Measurements from ENCODE around the gene ROR2.
A peak's percentile ranks its signal among the peaks of the same experiment; 100 is the strongest.

Gene ROR2

DNA sequence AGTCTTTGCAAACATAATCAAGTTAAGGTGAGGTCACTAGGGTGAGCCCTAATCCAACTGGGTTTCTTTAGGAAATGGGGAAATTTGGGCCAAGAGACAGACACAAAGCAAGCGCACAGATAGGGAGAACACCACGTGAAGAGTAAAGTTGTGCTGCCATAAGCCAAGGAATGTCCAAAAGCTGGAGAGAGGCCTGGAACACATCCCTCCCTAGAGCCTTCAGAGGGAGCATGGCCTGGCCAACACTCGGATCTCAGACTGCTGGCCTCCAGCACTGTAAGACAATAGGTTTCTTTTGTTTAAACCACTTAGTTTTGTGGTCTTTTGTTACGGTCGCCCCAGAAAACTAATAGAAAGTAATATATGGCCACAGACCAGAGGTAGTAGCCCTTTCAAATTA is 8.1 kb upstream of the ROR2 start:
- no peak for TF ChIP-seq CTCF (IDR thresholded peaks at IDR 0.05)

- peak; percentile 81 for TF ChIP-seq CTCF (IDR thresholded peaks at IDR 0.05)
Measured at GRCh38 chr9:91954841-91955471, 4.9 kb upstream of the ROR2 start.

GRCh38 chr9:91953718-91954117 is 3.7 kb upstream of the ROR2 start:
- no peak for TF ChIP-seq CTCF (IDR thresholded peaks at IDR 0.05)

GRCh38 chr9:91951944-91952520 is 2.0 kb upstream of the ROR2 start:
- TF ChIP-seq CTCF (IDR thresholded peaks at IDR 0.05): no peak

DNA sequence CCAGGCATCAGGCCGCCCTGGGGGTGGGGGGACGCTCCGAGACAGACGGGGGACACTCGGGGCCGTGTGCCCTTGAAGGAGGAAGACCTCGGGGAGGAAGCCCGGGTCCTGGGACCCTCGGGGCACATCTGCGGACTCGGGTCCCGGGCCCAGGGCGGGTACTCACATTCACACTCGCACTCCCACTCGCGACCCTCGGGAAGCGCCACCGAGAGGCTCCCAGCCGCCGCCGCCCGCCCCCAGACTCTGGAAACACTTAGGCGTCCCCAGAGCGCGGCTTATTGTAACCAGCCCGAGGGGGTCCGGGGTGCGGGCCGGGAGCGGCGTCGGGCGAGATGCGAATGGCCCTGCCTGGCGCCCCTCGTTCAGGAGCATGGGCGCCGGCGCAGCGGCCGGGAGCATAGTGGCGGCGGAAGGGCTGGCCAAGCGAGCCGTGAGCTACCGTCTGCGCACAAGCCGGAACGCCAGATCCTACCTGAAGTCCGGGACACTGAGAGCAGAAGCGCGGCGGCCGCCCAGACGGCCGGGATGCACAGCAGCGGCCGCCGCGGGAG is 559 bp downstream of the ROR2 start:
- TF ChIP-seq CTCF (IDR thresholded peaks at IDR 0.05): no peak

DNA sequence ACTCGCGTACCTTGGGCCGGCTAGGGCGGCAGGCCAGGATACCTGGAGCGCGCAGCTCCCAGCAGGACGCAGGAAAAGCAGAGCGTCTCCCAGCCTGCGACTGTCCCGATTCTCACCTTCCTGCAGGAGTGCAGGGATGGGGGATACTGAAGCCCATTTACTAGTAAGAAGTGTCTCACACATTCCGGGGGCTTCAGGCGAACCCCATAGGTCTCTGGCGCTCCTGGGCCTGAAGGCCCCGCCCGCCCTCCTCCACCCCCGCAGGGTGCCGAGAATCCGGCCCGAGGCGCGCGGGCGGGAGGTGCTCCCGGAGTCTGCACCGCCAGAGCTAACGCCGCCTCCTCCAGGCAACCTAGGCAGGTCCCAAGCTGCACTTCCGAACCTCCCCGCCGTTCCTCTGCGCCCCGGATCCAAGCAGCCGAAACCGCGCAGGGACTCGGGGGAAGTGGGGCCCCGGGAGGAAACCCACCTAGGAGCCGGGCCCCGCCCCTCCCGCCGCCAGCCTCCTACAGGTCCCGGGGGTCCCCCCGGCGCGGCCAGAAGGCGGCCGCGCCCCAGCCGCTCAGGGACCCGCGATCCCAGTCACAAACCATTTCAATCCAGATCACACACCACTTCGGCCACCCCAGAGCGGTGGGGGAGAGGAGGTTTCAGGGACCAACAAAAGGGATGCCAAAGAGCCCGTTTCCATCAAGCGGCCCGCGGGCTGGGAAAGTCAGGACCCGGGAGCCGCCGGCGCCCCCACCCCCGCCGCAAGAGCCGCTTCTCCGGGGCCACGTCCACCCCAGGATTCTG is 1.2 kb downstream of the ROR2 start:
- TF ChIP-seq CTCF (IDR thresholded peaks at IDR 0.05): no peak

GRCh38 chr9:91948101-91948596 is 1.9 kb downstream of the ROR2 start:
- TF ChIP-seq CTCF (IDR thresholded peaks at IDR 0.05): no peak
